GM10266 (cell line): ENCODE measurements around the gene SELENOS.

ENCODE experiments used
- DNase-seq: peaks from one replicate; pipeline ENCODE4 v3.0.0; 2012; ENCODE audit errors: extremely low spot score
- CTCF ChIP-seq: IDR thresholded peaks from 2 replicates; pipeline ENCODE4 v1.5.1; 2012; ENCODE audit warnings: mild to moderate bottlenecking, low read depth; ENCODE audit not compliant: control insufficient read depth, insufficient read depth; ENCODE audit errors: missing control alignments

Gene SELENOS

GRCh38 chr15:101316529-101316928, 39.2 kb upstream of the SELENOS start:
- no peak for TF ChIP-seq CTCF

GRCh38 chr15:101315736-101316135, 38.5 kb upstream of the SELENOS start:
- DNase-seq: no peak
- TF ChIP-seq CTCF: no peak

More at GRCh38 chr15:101316529-101316928, 39.2 kb upstream of the SELENOS start:
- DNase-seq: no peak

- DNase-seq: no peak
Observed at GRCh38 chr15:101314336-101315125, 37.2 kb upstream of the SELENOS start.

GRCh38 chr15:101313041-101313761, 35.9 kb upstream of the SELENOS start:
- TF ChIP-seq CTCF: no peak
- DNase-seq: no peak

More at GRCh38 chr15:101314336-101315125, 37.2 kb upstream of the SELENOS start:
- no peak for TF ChIP-seq CTCF

- no peak for DNase-seq
Observed at GRCh38 chr15:101310508-101310907, 33.2 kb upstream of the SELENOS start.

GRCh38 chr15:101310161-101310480, 32.8 kb upstream of the SELENOS start:
- no peak for DNase-seq
- no peak for TF ChIP-seq CTCF

More at GRCh38 chr15:101310508-101310907, 33.2 kb upstream of the SELENOS start:
- no peak for TF ChIP-seq CTCF
